ENCODE measurements around the gene FBXO45. TPM values are rescaled to one million over a fixed set of nuclear protein-coding genes. Genes with fewer than 3 reads are reported as not detected.

FBXO45 gene
- total and polyA plus RNA-seq, 9 of the 15 experiments (the other 6 are each of a cell fraction or from before 2014, with no cell fraction given), result 15.2 to 52.8 (median 37.0) TPM

GRCh38 chr3:196632046-196632751 lies 63.7 kb downstream of the FBXO45 start (continued):
- TF ChIP-seq, protein P1, sequence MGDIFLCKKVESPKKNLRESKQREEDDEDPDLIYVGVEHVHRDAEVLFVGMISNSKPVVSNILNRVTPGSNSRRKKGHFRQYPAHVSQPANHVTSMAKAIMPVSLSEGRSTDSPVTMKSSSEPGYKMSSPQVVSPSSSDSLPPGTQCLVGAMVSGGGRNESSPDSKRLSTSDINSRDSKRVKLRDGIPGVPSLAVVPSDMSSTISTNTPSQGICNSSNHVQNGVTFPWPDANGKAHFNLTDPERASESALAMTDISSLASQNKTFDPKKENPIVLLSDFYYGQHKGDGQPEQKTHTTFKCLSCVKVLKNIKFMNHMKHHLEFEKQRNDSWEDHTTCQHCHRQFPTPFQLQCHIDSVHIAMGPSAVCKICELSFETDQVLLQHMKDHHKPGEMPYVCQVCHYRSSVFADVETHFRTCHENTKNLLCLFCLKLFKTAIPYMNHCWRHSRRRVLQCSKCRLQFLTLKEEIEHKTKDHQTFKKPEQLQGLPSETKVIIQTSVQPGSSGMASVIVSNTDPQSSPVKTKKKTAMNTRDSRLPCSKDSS (IDR thresholded peaks at IDR 0.05; ENCODE audit: low read depth, partially characterized antibody), result no peak
- TF ChIP-seq VEZF1 (CRISPR knock-in tag; IDR thresholded peaks at IDR 0.05), result peak; percentile 99
- TF ChIP-seq CREB1 (IDR thresholded peaks at IDR 0.05), result peak; percentile 55; the same call in 1 of the 2 replicates
- 0 out of 2 replicates have a peak, but pooled peaks have one; percentile 18 for TF ChIP-seq CREB1 (CRISPR knock-in tag; IDR thresholded peaks at IDR 0.05)
- 0 out of 2 replicates have a peak, but pooled peaks have one; percentile 63 for TF ChIP-seq HBP1 (CRISPR knock-in tag; IDR thresholded peaks at IDR 0.05)
- TF ChIP-seq KLF10 (CRISPR knock-in tag; IDR thresholded peaks at IDR 0.05), result no peak
- no peak for TF ChIP-seq KLF13 (tag; IDR thresholded peaks at IDR 0.05; ENCODE audit: borderline replicate concordance, low read depth)
- no peak for TF ChIP-seq ZBED1 (IDR thresholded peaks at IDR 0.05)
- no peak for TF ChIP-seq ZNF146 (CRISPR knock-in tag; IDR thresholded peaks at IDR 0.05; ENCODE audit: unreplicated experiment)
- peak; percentile 82 for TF ChIP-seq MTA3 (IDR thresholded peaks at IDR 0.05; ENCODE audit: borderline replicate concordance)
- no peak for TF ChIP-seq SREBF2 (CRISPR knock-in tag; IDR thresholded peaks at IDR 0.05)
- peak; percentile 58; the same call in 1 of the 2 replicates for TF ChIP-seq BCOR (IDR thresholded peaks at IDR 0.05)
- TF ChIP-seq, protein P2, sequence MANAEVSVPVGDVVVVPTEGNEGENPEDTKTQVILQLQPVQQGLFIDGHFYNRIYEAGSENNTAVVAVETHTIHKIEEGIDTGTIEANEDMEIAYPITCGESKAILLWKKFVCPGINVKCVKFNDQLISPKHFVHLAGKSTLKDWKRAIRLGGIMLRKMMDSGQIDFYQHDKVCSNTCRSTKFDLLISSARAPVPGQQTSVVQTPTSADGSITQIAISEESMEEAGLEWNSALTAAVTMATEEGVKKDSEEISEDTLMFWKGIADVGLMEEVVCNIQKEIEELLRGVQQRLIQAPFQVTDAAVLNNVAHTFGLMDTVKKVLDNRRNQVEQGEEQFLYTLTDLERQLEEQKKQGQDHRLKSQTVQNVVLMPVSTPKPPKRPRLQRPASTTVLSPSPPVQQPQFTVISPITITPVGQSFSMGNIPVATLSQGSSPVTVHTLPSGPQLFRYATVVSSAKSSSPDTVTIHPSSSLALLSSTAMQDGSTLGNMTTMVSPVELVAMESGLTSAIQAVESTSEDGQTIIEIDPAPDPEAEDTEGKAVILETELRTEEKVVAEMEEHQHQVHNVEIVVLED (CRISPR knock-in tag; IDR thresholded peaks at IDR 0.05), result peak; percentile 26; the same call in 1 of the 2 replicates
- TF ChIP-seq ZFP30 (CRISPR knock-in tag; IDR thresholded peaks at IDR 0.05; ENCODE audit: borderline replicate concordance), result no peak
- TF ChIP-seq ZNF431 (CRISPR knock-in tag; IDR thresholded peaks at IDR 0.05), result no peak
- no peak for TF ChIP-seq ZSCAN32 (CRISPR knock-in tag; IDR thresholded peaks at IDR 0.05)
- peak; percentile 45 for TF ChIP-seq KDM5B (IDR thresholded peaks at IDR 0.05; ENCODE audit: insufficient replicate concordance, low read depth, low read length)
- no peak for TF ChIP-seq HNRNPH1 (optimal IDR thresholded peaks at IDR 0.05; ENCODE audit: low read depth, low read length)
- TF ChIP-seq, protein P3, sequence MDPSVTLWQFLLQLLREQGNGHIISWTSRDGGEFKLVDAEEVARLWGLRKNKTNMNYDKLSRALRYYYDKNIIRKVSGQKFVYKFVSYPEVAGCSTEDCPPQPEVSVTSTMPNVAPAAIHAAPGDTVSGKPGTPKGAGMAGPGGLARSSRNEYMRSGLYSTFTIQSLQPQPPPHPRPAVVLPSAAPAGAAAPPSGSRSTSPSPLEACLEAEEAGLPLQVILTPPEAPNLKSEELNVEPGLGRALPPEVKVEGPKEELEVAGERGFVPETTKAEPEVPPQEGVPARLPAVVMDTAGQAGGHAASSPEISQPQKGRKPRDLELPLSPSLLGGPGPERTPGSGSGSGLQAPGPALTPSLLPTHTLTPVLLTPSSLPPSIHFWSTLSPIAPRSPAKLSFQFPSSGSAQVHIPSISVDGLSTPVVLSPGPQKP (CRISPR knock-in tag; IDR thresholded peaks at IDR 0.05), result no peak
- no peak for TF ChIP-seq ZNF23 (CRISPR knock-in tag; IDR thresholded peaks at IDR 0.05)
- TF ChIP-seq KDM2B (CRISPR knock-in tag; IDR thresholded peaks at IDR 0.05), result 0 out of 2 replicates have a peak, but pooled peaks have one; percentile 47
